Measurements from ENCODE around the gene MALT1.
"Not testable (repeated sequence)": the region's sequence is repeated elsewhere in the genome, so short reads cannot be mapped to it uniquely, and the experiment has no call there.

The MALT1 gene

GRCh38 chr18:58756596-58757240 lies 85.5 kb downstream of the MALT1 start:
- no peak for TF ChIP-seq CTCF (IDR thresholded peaks at IDR 0.05; ENCODE audit: extremely low read depth, missing control alignments)
- DNase-seq (ENCODE audit: low spot score), result no peak

DNA sequence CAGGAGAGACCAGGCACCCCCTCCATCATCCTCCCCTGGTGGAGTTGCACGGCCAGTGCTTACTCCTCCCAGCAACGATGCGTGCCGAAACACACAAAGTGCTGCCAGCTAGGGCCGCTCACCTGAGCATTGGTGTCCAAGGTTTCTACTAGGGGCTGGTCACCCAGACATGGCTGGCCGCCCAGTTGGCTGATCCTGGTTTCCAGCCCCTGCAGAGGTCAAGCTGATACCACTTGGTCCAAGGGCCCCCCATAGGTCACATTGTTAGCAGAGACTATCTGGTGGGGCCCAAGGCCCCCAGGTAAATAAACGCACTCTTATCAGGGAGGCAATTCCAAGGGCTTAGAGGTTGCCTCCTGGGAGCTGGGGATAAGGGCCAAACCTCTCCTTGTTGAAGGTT lies 86.1 kb downstream of the MALT1 start:
- not testable (repeated sequence) for DNase-seq (ENCODE audit: low spot score)

DNA sequence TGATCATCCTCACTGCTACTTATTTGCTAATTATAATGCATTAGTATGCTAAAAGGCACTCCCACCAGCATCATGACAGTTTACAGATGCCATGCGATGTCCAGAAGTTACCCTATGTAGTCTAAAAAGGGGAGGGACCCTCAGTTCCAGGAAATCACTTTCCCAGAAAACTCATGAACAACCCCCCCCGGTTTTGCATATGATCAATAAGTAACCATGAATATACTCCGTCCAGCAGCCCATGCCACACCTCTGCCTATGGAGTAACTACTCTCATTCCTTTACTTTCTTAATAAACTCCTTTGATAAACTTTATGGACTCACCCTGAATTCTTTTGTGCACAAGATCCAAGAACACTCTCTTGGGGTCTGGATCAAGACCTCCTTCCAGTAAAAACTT lies 86.8 kb downstream of the MALT1 start:
- no peak for TF ChIP-seq CTCF (IDR thresholded peaks at IDR 0.05; ENCODE audit: extremely low read depth, missing control alignments)
- no peak for DNase-seq (ENCODE audit: low spot score)

DNA sequence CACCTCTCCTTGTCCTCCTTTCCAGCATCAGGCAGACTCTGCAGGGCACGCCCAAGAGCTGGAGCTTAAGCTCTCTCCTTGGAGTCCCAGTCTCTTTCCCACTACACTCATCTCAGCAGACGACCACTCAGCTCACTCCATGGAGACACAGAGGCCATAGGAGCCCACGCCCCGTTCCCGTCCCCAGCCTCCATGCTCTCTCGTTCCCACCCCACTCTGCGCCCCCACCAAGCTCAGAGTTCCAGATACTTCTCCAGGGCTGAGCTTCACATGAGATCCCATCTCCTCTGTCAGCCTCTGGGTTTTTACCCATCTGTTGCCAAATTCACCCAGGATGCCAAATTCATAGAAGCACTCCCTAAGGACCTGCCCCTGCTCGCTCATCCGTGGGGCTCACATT lies 87.3 kb downstream of the MALT1 start:
- no peak for TF ChIP-seq CTCF (IDR thresholded peaks at IDR 0.05; ENCODE audit: extremely low read depth, missing control alignments)
- DNase-seq (ENCODE audit: low spot score), result no peak

DNA sequence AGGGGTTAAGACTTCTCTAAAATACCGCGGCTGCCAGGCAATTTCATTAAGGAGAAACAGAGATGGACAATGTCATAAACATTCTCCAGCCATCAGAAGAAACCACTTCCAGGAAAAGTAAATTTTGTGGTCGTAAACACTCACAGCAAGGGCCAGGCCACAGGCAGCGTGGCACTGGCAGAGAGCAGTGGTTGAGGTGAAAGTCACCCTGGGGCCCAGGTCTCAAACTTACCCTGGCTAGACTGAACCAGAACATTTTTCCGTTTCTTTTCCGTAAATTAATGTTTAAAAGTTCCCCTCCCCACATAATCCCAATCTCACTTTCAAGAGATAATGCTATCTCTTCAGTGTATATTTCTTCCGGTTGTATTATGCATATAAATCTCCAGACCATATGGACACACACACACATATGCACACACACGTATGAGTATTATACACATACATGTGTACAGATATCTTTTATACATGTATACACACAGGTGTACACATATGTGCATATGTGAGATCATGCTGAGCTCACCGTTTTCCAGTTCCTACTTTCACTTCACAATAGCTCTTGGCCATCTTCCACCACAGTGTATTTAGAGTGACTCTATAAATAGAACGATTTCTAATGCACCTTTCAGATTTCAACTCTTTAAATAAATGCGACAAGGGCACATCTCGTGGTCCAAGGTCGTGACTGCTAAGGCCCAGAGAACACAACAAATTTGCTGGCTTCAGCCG lies 90.1 kb downstream of the MALT1 start:
- peak; percentile 66 for DNase-seq (ENCODE audit: low spot score)
- TF ChIP-seq CTCF (IDR thresholded peaks at IDR 0.05; ENCODE audit: extremely low read depth, missing control alignments), result no peak

DNA sequence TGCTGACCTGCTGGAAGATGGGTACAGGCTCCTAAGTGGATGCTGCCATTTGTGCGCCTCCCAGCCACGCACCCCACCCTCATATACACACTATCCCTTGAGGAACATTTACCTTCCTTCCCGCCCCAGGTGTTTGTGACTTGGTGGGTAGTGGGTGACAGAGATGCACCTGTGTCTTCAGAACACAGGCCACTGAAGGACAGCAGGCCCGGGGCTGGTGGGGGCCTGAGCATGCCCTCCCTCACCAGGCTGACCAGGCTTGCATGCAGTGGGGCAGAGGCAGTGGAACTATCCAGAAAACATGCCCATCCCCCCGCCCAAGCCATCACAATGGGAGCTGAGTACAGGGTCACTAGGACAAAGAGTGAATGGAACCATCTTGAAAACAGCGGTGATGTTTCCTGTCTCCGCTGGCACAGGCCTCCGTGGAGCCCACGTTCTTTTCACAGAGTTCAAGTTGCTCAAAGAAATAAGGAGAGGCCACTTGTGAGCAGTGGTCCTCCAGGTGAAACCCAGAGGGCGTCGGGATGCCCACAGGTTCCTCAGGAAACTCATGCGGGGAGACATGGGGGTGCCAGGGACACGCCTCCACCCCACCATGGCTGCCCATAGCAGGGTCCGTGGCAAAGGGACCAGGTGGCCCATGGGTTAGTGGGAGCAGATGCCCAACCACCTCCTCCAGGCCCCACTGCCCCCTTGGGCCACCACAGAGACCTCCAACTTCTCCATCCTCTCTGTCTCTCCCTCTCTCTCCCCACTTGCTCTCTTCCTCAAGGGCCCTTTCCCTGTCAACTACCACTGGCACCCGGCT lies 90.9 kb downstream of the MALT1 start:
- no peak for TF ChIP-seq CTCF (IDR thresholded peaks at IDR 0.05; ENCODE audit: extremely low read depth, missing control alignments)
- no peak for DNase-seq (ENCODE audit: low spot score)

DNA sequence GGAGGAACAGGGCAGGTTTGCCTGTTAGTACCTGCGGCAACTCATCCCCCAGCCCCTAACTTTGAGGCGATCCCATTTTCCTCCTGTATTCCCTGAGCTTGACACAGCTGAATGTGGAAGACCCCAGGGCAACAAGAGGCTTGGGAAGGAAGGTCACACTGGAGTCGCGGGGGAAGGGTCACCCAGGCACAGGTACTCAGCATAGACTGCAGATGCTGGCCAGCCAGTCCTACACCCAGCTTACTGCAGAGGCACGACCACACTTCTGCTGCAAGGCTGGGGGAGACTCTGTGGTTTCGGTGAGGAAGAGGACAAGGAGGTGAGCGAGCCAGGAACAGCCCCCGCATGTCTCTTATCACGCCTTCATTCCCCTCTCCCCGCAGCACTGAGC lies 91.5 kb downstream of the MALT1 start:
- no peak for TF ChIP-seq CTCF (IDR thresholded peaks at IDR 0.05; ENCODE audit: extremely low read depth, missing control alignments)

More for the DNA sequence above, 91.5 kb downstream of the MALT1 start:
- DNase-seq (ENCODE audit: low spot score), result no peak
